NCI-H2107 (cell line): Measurements from ENCODE around the gene TBC1D8.
"Not testable (repeated sequence)": the region's sequence is repeated elsewhere in the genome, so short reads cannot be mapped to it uniquely, and the experiment has no call there.

Experiments used
- DNase-seq: peaks from one replicate; lab custom pipeline; 2025; lab: John Stamatoyannopoulos, UW

TBC1D8 gene

DNA sequence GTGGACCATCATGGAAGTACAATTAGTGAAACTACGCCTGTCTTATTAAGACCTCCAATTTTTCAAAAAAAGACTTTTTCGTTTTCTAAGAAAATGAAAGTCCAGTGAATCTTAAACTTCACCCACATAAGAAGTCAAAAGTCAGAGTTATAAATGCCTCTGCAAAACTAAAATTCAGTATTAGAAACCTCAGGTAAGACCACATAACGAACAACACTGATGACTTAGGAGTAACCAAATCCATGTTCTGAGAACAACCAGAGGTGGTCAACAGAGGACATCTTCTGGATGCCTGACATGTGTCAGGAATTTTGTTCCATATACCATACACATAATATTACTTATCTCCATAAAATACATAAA is 86.7 kb downstream of the TBC1D8 start:
- DNase-seq: no peak

DNA sequence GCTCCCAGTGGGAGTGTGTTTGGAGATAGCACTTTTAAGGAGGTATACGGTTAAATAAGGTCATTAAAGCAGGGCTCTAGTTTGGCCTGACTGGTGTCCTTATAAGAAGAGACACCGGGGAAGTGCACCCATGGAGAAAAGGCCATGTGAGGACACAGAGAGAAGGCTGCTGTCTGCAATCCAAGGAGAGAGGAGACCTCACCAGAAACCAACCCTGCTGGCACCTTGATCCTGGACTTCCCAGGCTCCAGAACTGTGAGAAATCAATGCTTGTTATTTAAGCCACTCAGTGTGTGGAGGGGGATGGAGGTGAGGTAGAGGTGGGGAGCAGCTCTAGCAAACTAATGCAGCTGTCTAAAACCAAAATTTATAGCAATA is 87.1 kb downstream of the TBC1D8 start:
- DNase-seq: no peak

DNA sequence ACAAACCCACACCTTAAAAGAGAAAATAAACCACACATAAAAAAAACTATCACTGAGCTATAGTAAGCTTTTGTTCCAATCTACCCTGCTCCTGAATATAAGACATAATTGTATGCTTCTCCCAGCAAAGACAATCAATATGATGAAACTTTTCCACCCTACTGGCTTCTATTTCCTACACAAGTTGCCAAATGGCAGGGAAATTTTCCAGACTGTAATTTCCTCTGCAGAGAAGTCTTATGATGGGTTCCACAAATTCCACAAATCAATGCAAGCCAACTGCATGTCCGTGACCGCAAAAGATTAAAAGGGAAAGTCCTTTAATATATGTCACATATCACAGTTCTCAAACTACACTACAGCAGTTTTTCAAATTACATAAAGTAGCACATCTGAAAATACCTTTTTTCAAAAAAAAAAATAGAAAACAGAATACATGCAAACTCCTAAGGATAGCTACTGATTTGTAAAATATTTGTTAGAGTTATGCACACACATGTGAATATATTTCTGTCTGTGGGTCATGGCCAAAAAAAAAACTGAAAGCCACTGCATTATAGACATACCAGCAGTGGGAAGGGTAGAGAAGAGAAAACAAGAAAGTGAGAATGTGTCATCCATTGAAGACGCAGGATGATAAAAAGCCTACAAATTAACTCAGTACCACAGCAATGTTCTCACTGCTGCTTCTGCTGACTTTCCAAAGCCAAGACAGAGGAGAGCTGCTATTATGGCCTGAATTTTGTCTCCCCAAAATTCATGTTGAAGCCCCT is 87.6 kb downstream of the TBC1D8 start:
- DNase-seq: no peak

DNA sequence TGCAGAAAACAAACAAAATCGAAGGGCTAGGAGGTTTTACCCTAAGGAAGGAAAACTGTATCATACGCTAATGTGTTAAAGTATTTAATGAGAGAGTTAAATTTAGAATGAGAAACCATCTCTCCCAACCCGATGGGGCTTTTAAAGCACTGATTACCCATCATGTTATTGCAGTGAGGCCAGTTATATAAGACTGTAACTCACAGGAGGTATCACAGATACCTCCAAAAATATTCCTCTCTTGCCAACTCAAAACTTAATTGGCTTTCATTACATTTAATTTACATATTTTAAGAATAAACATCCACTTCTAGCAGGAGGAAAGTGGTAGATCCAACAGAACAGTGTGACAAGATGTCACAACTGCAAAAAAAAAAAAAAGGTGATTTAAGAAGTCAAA is 92.8 kb downstream of the TBC1D8 start:
- no peak for DNase-seq

DNA sequence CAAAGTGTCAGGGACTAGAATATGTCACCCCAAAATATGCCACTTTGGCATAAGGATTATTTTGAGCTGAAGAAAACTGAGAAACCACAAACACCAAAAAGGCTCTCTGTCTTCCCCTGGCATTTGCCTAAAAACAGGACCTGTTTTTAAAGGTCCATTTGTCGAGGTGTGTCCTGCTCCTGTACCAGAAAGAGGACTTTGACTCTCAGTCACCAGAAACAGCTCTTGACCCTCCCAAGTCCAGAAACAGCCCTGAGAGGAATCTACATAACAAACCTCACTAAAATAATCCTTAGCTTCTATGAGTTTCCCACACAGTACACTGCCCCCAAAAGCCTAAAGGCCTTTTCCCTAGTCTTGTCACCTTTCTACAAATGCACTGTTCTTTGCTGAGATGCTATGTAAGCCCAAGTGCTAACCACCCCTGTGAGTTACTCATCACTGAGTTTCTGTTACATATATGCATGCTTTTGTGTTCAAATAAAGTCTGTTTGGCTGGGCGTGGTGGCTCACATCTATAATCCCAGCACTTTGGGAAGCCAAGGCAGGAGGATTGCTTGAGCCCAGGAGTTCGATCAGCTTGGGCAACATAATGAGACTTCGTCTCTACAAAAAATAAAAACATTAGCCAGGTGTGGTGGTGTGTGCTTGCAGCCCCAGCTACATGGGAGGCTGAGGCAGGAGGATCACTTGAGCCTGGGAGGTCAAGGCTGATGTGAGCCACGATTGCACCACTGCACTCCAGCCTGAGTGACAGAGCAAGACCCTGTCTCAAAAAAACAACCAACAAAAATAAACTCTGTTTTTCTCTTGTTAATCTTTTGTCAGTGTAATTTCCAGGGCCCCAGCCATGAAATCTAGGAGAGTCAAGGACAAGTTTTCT is 93.9 kb downstream of the TBC1D8 start:
- DNase-seq: no peak

DNA sequence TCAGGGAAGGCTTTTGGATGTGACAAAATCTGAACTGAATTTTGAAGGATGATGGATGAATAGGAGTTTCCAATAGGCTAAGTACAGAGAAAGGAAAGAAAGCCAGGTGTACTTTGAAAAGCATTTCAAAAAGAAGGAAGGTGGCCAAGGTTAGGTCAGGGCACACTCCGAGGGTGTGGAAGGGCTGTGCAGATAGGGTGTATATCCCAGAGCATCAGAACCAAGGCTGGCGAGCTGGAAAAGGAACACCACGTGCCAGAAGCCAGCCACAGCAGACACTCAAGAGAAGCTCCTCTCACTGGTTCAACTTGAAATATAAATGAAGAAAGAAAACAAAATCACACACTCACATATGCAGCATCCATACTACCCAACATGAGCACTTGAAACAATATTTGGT is 98.1 kb downstream of the TBC1D8 start:
- no peak for DNase-seq

DNA sequence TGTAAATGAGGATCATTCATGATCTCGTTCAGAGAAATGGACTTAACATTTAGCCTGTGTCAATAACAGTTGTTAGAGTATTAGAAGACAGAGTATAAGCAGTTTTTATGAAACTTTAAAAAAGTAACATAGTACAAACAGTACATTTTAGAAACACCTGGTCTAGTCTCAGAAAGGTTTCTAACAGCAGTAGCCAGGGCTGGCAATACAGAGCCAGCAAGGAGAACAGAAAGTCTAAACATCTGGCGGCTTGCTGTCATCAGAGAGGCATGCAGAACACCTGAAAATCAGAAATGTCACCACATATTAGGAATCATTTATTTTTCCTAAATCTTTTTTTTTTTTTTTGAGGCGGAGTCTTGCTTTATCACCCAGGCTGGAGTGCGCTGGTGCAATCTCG is 99.0 kb downstream of the TBC1D8 start:
- no peak for DNase-seq

DNA sequence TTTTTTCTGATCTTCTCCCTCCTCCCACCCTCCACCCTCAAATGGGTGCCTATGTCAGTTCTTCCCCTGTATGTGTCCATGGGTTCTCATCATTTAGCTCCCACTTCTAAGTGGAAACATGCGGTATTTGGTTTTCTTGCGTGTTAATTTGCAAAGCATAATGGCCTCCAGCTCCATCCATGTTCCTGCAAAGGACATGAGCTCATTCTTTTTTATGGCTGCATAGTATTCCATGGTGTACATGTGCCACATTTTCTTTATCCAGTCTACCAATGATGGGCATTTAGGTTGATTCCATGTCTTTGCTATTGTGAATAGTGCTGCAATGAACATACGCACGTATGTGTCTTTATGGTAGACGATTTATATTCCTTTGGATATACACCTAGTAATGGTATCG is 100.3 kb downstream of the TBC1D8 start:
- DNase-seq: not testable (repeated sequence)

DNA sequence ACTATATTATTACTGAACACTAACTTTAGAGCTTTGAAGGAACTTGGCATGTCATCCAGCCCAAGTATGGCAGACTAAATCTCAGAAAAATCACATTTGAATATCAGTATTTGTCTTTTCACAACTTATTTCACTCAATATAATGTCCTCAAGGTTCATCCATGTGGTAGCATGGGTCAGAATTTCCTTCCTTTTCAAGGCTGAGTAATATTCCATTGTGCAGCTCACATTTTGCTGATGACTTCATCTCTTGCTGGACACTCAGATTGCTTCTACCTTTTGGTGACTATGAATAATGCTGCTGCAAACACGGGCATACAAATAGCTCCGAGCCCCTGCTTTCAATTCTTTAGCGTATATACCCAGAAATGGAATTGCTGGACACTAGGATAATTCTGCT is 102.4 kb downstream of the TBC1D8 start:
- no peak for DNase-seq

DNA sequence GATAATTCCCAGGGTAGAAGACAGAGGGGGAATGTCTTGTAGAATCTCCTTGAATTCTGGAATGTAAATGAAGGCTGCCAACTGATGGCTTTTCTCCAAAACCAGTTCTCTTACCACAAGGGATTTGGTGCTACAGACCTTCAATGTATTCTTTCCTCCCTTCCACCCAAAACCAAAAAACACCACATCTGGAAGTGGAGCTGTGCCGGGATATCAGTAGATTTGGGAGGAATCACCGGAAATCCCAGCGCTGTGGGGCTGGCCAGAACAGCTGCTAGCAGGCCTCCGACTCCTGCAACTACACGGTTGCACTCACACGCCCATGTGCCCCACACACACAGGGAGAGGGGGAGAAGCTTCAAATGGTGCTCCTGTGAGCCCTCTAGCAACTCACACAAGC is 103.4 kb downstream of the TBC1D8 start:
- no peak for DNase-seq

DNA sequence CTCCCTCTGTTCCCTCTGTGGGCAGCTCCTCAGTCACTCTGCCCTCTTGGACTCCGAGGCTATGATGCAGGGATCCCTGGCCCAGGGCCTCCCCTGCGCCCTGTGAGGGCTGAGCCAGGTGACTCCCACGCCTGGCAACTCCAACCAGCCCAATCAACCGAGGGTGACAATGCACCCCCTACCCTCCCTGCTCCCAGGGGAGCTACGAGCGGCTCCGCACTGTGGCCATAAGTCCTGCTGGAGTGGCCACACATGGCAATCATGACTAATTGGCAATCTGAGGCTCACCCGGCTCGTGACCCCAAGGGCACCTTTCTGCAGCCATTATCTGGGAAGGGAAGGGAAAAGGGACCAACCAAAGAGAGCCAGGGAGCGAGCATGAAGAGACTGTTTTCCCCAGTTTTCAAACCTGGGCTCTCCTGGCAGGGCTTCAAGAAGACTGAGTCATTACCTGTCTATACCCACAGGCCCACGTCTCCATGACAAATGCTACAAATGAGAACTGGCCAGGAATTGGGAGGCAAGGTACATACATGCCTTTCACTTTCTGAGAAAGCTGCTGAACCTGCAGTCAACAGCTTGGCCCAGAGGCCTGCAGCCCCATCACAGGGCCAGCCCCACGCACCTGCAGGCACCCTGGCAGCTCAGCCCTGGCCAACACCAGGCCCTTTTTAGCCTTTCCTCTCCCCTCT is 104.0 kb downstream of the TBC1D8 start:
- DNase-seq: no peak

DNA sequence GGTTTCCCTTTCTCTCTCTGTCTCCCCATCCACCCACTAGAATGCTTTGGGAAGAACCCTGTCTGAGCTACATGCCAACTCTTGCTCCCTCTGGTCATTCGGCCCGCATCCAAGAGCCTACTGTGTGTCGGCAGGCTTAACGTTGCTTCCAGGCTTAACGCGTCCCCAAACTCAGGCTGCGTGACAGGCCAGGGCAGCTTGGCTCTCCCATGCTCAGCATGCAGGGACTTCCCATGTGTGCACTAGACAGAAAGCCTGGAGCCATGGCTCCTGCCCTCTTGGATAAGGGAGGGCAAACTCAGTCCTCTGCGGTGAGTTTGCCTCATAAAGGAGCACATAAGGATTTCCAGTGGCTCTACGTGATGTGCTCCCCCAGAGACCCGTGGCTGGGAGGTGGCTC is 105.9 kb downstream of the TBC1D8 start:
- no peak for DNase-seq

DNA sequence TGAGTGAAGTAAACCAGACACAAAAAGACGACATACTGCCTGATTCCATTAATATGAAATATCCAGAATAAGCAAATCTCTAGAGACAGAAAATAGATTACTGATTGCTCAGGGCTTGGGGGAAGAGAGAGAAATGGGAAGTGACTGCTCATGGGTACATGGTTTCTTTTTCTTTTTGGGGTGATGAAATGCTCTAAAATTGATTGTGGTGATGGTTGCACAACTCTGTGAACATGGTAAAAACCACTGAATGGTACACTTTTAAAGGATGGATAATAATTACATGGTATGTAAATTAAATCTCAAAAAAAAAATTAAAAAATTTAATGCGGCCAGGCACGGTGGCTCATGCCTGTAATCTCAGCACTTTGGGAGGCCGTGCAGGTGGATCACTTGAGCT is 109.8 kb downstream of the TBC1D8 start:
- DNase-seq: no peak

DNA sequence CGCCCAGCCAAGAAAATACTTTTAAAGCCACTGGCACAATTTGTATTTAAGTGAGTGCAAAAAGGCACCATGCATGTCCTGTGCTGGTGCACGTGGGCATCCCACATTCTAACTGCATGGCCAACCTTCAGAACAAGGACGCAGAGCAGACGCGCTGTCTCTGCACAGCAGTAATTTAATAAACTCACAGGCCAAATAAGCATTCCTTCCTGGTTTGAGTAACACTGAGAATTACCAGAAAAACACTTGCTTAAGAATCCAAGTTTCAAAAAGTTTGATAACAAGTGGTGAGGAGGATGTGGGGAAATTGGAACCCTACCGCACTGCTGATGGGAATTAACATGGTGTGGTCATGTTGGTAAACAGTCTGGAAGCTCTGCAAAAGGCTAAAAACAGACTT is 110.4 kb downstream of the TBC1D8 start:
- no peak for DNase-seq

DNA sequence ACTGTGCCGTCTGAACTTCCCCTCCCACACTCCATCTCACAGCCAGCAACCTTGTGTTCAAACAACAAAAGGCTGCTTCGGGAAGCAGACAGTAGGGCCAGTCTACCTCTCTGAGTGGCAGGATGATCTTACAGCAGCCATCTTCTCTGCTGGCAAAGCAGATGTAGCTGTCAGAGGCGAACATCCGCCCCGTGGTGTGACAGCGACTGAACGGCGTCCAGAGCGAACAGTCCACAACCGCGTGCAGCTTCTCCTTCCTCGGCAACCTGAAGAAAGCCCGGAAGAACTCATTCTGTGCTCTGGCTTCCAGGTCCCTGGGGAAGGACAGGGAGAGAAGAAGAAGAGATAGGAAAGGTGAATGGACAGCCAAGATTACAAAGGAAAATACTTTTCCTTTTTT is 111.1 kb downstream of the TBC1D8 start:
- DNase-seq: no peak

DNA sequence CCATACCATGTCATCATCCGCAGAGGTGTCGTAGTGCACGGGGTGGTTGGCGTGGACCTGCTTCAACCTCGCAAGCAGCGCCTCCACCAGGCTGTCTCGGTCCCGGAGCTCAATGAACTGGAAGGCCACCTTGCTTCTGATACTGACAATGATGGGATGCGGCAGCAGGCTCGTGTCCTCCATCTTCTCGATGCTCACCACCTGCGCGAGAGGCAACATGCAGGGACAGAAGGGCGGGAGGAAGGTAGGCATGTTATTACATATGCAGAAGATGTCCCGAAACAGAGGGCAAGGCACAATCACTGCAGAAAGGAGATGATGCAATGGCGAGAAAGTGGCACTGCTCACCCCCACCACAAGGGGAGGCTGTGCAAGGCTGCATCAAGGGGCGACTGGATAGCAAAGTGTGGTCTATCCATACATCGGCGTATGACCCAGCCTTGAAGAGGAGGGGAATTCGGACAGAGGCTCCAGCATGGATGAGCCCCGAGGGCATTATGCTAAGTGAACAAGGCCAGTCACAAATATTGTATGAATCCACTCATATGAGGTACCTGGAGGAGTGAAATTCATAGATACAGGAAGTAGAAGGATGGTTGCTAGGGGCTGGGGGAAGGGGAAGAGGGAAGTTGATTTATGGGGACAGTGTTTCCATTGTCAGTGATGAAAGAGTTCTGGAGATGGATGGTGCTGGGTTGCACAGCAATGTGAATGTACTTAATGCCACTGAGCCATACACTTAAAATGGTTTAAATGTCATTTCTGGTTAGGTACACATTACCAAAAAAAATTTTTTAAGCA is 112.5 kb downstream of the TBC1D8 start:
- DNase-seq: no peak

DNA sequence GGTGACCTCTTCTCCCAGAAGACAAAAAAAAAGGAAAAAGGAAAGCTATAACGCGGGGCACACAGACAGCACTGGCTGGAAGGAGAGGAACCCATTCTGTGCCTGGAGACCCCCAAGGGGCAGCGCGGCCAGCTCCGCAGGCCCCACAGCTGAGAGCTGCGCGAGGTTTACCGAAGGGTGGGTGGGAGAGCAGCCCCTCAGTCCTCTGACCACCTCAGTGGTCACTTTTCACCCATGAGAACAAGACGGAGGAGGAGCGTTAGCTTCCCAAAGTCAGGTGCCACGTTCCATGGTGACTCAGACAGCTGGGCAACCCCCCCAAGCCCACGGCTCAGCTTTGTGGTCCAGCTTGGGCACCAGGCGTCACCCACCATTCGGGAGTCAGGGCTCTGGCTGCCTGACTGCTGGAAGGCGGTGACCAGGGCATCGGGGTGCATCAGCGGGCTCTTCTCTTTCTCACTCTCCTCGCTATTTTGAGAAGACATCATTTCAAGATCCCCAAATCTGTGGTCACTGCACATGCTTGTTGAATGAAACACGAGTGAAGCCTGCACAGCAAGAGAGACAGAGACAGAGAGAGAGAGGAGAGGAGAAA is 113.9 kb downstream of the TBC1D8 start:
- DNase-seq: no peak

DNA sequence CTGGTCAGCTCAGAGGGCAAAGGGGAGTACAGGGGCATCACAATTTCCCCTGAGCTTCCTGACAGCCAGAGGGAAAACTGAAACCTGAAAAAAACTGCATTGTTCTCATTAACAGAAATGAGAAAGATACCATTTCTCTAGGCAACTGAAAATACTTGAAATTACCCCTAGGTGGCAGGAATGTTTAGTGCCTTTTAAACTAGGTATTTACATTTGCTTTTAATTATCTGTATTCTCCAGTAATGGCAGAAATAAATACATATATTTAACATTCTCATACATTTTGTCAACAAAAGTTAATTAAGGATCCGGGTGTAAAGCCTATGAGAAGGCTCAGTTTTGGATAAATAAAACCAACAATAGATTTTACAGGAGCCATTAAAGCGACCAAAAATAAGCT is 114.6 kb downstream of the TBC1D8 start:
- no peak for DNase-seq

DNA sequence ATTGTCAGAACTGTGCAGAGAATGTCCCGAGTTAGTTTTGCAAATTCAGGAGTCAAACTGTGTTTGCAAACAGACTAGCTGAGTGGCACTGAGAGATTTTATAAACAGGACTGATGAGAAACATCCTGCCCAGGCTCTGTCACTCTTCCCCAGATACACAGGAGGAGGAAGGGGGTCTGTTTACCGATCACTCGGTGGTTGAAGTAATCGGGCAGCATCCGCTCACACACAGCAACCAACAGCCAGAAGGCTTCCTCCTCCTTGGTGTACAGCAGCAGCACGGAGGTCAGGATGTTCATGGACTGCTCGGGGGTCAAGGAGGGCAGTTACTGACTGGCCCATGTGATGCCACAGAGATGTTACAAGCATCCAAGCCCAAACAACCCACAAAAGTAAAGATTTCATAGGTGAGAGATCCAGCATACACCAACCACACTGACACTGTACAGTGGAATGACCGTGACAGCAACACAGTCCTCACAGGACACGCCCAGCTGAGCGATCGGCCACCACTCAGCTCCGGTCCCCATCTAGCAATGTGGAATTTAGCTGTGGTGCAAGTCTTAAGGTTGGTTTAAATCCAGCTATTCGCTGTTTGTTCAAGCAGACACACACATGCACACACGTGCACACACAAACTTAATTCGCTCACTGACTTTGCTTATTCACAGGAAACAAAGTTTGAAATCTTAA is 119.0 kb downstream of the TBC1D8 start:
- no peak for DNase-seq

DNA sequence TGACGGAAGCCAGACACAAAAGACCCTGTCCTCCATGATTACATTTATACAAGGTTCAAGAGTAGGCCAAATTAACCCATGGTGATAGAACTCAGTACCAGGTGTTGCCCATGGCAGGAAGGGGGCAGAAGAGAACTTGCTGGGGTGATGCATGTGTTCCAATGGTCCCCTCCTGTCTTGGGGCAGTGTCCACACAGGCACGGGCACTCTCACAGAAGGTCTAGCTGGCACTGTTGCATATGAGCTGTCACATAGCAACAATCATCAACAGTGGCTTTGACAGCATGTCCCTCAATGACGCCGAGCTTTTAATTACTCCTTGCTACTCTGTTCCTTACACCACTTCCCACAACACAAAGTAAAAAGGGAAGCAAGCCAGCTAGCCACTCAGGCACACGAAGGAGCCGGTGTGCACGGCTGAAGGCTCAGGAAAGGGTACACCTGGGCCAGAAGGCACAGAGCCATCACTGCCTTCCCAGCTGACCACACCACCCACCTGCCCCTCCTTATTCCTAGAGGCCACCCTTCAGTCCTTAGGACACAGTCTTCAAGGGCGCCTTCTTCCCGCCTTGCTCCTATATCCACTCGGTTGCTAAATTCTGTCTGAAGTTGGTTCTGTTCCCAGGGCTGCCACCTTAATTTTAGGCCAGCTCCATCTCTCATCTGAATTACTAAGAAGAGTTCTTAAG is 120.2 kb downstream of the TBC1D8 start:
- DNase-seq: no peak

DNA sequence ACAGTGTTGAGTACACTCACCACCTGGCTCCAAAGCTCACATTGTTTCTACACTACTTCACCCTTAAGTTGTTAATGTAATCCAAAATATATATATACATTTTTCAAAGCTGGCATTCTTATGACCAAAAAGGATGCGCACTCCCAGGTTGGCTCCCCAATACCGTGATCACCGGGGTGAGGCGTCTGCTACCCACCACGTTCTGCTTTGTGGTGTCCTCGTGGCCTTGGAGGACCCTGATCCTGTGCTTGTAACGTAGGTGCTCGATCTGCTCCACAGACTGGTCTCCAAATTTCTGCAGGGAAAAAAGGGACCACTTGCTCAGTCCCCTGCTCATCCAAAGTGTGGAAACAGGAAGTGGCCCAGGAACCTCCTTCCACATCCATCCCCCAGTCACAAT is 123.3 kb downstream of the TBC1D8 start:
- no peak for DNase-seq
